ENCODE data around the gene PPP1R7.

GRCh38 chr2:241110607-241111439 is 39.4 kb upstream of the PPP1R7 start:
- TF ChIP-seq CTCF (conservative IDR thresholded peaks at IDR 0.05; ENCODE audit: low read length) (no peak), EZH2phosphoT487 (IDR thresholded peaks at IDR 0.05; ENCODE audit: borderline replicate concordance) (no peak)

Measured in Loucy (cell line).